Kidney epithelial cell (primary cell): ENCODE data around the gene FKBP8. TPM values are rescaled to one million over a fixed set of nuclear protein-coding genes. Genes with fewer than 3 reads are reported as not detected.
"Not testable (repeated sequence)": the region's sequence is repeated elsewhere in the genome, so short reads cannot be mapped to it uniquely, and the experiment has no call there.

Experiments
- DNase-seq: peaks from one replicate; pipeline ENCODE4 v3.0.0-alpha.2; 2010; ENCODE audit warnings: low read depth
- H3K27me3 ChIP-seq: 2 replicates; pipeline ENCODE4 v1.6.0; 2011; ENCODE audit warnings: low read length; ENCODE audit not compliant: control insufficient read depth, insufficient read depth
- H3K36me3 ChIP-seq: 2 replicates; pipeline ENCODE4 v1.5.1; 2011; ENCODE audit warnings: low read length; ENCODE audit not compliant: control insufficient read depth, insufficient read depth
- H3K4me3 ChIP-seq: 2 replicates; pipeline ENCODE4 v1.5.1; 2011; ENCODE audit warnings: low read depth, mild to moderate bottlenecking, control low read depth, low read length
- total RNA-seq: library from RNA; depleted of rRNA; stranded (reverse); fragments of >200 nt; gene quantifications from 2 replicates; pipeline ENCODE4 v1.2.3, GENCODE V29; 2015
- TF ChIP-seq, protein P1 (sequence below): IDR thresholded peaks from 2 replicates; pipeline ENCODE4 v1.5.1; 2011; ENCODE audit warnings: mild to moderate bottlenecking, moderate library complexity, low read length, control low read depth, inconsistent platforms; ENCODE audit not compliant: insufficient read depth, poor library complexity, severe bottlenecking

FKBP8 gene
- total RNA-seq: 253 and 291 TPM in 2 replicates

DNA sequence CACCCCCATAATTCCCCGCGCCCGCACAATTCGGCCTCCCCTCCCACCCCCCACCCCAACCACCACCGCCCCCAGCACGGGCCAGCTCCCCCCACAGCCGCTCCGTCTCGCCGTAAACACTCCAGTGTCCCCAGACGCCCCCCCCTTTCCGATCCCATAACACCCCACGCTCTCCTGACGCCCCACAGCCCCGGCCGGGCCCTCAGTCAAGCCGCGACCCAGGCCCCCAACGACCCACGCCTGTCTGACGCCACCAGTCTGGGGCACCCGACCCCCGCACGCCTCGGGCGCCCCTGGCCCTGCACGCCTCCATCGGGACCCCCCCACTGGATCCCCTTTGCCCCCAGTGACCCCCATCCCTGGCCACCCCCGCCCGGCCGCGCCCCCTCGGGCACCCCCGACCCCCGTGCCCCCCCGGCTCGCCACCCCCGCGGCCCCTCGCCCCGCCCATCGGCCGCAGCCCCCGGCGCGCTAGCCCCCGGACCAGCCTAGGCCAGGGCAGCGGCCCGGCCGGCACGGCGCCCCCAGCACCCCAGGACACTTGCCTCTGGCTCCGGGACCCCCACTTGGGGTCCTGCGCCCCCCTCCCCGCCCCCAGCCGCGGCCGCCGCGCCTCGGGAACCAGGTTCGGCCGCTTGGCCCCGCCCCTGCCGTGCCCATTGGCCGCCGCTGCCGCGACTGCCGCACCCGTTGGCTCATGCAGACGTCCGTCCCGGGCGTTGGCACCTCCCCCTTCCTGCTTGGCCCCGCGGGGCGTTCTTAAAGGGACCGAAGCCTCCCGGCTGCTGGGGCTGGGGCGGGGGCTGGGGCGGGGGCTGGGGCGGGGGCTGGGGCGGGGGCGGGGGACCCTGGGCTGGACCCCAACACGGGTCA lies at the start of gene FKBP8:
Gene FKBP8, minus strand, starts transcription at position 633 of the 873 bp plus-strand sequence. CDS start 1,603 bp downstream, outside the sequence.
- Histone ChIP-seq H3K4me3 (peak within 1 kb of the TSS; percentile 70), H3K36me3 (peaks cover 4% of the 10 kb centered on the region), H3K27me3 (no peaks in the 10 kb centered on the region)
- TF ChIP-seq, protein P1, sequence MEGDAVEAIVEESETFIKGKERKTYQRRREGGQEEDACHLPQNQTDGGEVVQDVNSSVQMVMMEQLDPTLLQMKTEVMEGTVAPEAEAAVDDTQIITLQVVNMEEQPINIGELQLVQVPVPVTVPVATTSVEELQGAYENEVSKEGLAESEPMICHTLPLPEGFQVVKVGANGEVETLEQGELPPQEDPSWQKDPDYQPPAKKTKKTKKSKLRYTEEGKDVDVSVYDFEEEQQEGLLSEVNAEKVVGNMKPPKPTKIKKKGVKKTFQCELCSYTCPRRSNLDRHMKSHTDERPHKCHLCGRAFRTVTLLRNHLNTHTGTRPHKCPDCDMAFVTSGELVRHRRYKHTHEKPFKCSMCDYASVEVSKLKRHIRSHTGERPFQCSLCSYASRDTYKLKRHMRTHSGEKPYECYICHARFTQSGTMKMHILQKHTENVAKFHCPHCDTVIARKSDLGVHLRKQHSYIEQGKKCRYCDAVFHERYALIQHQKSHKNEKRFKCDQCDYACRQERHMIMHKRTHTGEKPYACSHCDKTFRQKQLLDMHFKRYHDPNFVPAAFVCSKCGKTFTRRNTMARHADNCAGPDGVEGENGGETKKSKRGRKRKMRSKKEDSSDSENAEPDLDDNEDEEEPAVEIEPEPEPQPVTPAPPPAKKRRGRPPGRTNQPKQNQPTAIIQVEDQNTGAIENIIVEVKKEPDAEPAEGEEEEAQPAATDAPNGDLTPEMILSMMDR: no peak
- no peak for DNase-seq

DNA sequence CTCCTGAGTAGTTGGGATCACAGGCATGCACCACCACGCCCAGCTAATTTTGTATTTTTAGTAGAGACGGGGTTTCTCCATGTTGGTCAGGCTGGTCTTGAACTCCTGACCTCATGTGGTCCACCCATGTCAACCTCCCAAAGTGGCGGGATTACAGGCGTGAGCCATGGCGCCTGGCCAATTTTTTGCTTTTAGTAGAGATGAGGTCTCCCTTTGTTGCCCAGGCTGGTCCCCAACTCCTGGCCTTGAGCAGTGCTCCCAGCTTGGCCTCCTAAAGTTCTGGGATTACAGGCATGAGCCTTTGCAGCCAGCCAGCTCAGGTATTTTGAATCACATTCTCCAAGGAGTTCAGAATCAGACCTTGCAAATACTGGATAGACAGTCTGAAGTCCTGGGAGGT lies 49.4 kb upstream of the FKBP8 start:
- H3K36me3 ChIP-seq, H3K4me3 ChIP-seq, DNase-seq: not testable (repeated sequence)
- peaks cover 14% of the 10 kb centered on the region for H3K27me3 ChIP-seq

DNA sequence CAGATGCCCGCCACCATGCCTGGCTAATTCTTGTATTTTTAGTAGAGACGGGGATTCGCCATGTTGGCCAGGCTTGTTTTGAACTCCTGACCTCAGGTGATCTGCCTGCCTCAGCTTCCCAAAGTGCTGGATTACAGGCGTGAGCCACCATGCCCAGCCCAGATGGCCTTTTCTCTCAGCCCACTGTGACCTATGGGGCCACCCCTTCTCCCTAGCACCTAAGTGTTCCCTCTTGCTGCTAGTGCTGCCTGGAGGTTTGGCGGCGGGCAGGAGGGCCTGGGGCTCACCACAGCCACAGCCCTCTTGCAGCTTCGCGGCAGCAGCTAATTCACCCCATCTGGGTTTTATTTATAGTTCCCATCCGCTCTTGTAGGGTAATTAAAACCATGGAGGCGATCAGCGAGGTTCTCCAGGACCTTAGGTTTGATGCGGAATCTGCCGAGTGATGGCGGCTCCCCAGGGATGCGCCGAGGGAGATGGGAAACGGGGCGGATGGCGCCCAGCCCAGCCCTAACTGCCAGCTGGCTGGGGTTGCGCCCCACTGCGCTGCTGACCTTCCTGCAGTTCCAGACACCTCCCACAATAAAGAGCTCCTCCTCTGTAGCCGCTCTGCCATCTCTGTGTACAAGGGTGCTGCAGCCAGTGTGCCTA lies 48.5 kb upstream of the FKBP8 start:
- TF ChIP-seq, protein P1: no peak

DNA sequence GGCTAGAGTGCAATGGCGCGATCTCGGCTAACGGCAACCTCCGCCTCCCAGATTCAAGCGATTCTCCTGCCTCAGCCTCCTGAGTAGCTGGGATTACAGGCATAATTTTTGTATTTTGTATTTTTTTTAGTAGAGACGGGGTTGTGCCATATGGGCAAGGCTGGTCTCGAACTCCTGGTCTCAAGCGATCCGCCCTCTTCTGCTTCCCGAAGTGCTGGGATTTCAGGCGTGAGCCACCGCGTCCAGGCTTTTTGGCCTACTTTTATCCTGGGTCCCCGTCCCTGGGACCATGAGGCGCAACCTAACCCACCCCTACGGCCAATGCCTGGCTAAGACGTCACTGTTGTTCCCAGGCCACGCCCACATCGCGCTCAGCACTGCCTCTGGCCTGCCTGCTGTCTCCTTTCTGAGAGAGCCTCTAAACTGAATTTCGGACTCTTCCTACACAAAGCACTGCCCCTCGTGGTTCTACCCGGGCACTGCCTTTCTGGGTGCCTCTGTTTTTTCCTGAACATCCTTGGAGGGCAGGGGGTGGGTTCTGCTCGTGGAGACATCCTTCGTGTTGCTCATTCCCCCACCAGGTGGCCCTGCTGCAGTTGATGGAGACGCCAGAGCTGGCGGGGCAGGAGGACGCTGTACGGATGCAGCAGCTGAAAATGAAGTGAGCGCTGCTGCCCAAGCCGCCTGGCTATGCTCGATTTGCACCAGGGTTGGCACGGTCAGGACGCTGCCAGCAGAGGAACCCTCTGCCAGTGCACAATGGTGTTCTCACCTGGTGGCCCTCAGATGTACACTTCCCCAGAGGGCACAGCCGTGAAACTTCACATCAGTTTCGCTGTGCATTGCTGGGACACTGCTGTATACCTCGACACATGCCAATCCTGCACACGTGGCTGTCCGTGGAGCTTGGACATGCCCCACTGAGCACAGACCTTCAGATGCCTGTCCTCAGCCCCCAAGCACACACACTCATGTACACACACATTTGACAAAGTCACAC lies 47.2 kb upstream of the FKBP8 start:
- peak overlapping the region; percentile 81 for H3K4me3 ChIP-seq
- peak; percentile 56 for DNase-seq
- H3K27me3 ChIP-seq: peaks cover 4% of the 10 kb centered on the region
- TF ChIP-seq, protein P1: peak; percentile 65
- H3K36me3 ChIP-seq: no peaks in the 10 kb centered on the region

More for the DNA sequence above, 48.5 kb upstream of the FKBP8 start:
- no peaks in the 10 kb centered on the region for H3K36me3 ChIP-seq
- H3K27me3 ChIP-seq: peaks cover 11% of the 10 kb centered on the region
- no peak overlapping the region for H3K4me3 ChIP-seq
- no peak for DNase-seq

DNA sequence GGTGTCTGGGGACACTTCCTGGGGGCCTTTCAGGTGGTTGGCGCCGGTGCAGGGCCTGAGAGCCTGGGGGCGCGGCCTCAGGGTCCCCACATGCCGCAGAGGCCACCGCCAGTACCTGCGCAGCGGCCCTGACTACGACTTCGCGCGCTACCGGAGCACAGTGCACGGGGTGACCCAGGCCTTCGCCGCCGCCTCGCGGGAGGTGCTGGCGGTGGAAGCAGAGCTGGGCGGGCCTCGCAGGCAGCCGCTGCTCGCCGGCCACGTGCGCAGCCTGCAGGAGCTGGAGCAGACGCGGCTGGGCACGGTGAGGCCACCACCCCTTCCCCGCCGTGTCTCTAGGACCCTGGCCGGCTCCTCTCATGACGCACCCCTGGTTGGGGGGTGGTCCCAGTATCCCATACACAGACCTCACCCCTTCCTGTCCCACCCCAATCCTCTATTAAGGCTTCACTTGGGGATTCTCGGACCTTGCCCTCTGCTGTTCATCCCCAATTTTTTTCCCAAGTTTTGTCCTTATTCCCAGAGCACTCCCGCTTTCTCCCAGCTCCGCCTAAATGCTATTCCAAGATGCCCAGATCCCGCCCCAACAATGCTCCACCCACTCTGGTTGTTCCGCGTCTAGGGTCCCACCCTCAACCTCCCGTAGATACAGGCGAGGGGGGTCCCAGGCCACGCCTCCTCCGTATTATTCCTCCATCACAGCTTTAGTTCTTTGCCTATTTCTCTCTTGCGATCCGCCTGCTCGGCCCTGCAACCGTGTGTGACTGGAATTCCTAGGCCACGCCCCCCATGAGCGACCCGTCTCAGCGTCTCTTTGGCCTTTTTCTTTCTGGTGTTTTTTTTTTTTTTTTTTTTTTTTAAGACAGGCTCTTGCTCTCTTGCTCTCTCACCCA lies 46.3 kb upstream of the FKBP8 start:
- Histone ChIP-seq H3K36me3 (no peaks in the 10 kb centered on the region), H3K27me3 (no peaks in the 10 kb centered on the region), H3K4me3 (peak overlapping the region; percentile 81)
- DNase-seq: no peak
- TF ChIP-seq, protein P1: no peak
